Measurements from ENCODE around the gene TOMM70.

- no peak for TF ChIP-seq POLR2A (IDR thresholded peaks at IDR 0.05)
- no peak for TF ChIP-seq CTCF (IDR thresholded peaks at IDR 0.05)
Observed at GRCh38 chr3:100364421-100364820, 36.5 kb downstream of the TOMM70 start.
